ENCODE data around the gene DPYSL5.

DPYSL5 gene

GRCh38 chr2:26880910-26881435, 33.0 kb downstream of the DPYSL5 start:
- TF ChIP-seq CTCF (IDR thresholded peaks at IDR 0.05), result no peak

GRCh38 chr2:26883956-26884355, 36.0 kb downstream of the DPYSL5 start:
- TF ChIP-seq CTCF (IDR thresholded peaks at IDR 0.05), result no peak

- TF ChIP-seq CTCF (IDR thresholded peaks at IDR 0.05), result no peak
Observed at GRCh38 chr2:26884486-26884885, 36.6 kb downstream of the DPYSL5 start.

- TF ChIP-seq CTCF (IDR thresholded peaks at IDR 0.05), result no peak
Observed at GRCh38 chr2:26885651-26886329, 37.9 kb downstream of the DPYSL5 start.

- TF ChIP-seq CTCF (IDR thresholded peaks at IDR 0.05), result no peak
Observed at GRCh38 chr2:26886736-26887135, 38.8 kb downstream of the DPYSL5 start.

- TF ChIP-seq CTCF (IDR thresholded peaks at IDR 0.05), result no peak
Observed at GRCh38 chr2:26887151-26887550, 39.2 kb downstream of the DPYSL5 start.

- no peak for TF ChIP-seq CTCF (IDR thresholded peaks at IDR 0.05)
Observed at GRCh38 chr2:26889796-26890195, 41.9 kb downstream of the DPYSL5 start.

Data from LNCAP (cell line).